Retinal pigment epithelial cell (primary cell): ENCODE data around the gene CCDC190.
"Not testable (repeated sequence)": the region's sequence is repeated elsewhere in the genome, so short reads cannot be mapped to it uniquely, and the experiment has no call there.

ENCODE experiments used
- DNase-seq: peaks from one replicate; pipeline ENCODE4 v3.0.0-alpha.2; 2010; ENCODE audit warnings: low read depth
- H3K4me3 ChIP-seq: 2 replicates; pipeline ENCODE4 v1.5.1; 2011; ENCODE audit warnings: mild to moderate bottlenecking, low read length, control low read depth, moderate library complexity
- TF ChIP-seq, protein P1 (sequence below): conservative IDR thresholded peaks from 2 replicates; pipeline ENCODE4 v1.5.1; 2011; ENCODE audit warnings: low read depth, low read length, control low read depth, inconsistent platforms

CCDC190 gene

DNA sequence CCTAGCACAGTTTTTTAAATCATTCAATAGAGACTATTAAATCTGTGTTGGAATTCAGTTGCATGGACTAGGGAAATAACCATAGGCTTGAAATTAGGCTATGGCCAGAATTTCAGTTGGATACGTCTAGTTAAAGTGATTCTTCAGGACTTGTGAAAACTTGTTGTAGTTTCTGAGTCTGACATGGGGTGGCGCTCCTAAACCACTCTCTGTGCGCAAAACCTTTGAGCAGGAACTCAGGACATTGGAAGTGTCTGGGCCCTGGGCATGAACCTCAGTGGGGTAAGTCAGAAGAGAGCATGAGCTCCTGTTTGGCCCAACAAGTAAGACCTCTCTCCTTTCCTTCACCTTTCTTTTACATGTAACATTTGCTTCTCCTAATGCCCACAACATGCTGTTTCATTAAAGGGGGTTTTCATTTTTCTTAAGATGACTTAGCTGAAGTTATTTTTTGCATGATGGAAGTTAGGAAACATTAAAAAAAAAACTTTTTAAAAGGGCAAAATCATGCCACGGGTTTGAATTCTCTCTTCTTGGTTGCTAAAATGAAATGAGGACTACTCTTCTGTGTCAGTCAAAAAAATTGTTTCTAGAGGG lies 17.1 kb upstream of the CCDC190 start:
- TF ChIP-seq, protein P1, sequence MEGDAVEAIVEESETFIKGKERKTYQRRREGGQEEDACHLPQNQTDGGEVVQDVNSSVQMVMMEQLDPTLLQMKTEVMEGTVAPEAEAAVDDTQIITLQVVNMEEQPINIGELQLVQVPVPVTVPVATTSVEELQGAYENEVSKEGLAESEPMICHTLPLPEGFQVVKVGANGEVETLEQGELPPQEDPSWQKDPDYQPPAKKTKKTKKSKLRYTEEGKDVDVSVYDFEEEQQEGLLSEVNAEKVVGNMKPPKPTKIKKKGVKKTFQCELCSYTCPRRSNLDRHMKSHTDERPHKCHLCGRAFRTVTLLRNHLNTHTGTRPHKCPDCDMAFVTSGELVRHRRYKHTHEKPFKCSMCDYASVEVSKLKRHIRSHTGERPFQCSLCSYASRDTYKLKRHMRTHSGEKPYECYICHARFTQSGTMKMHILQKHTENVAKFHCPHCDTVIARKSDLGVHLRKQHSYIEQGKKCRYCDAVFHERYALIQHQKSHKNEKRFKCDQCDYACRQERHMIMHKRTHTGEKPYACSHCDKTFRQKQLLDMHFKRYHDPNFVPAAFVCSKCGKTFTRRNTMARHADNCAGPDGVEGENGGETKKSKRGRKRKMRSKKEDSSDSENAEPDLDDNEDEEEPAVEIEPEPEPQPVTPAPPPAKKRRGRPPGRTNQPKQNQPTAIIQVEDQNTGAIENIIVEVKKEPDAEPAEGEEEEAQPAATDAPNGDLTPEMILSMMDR = peak; percentile 77
- no peak overlapping the region for H3K4me3 ChIP-seq
- DNase-seq = no peak

DNA sequence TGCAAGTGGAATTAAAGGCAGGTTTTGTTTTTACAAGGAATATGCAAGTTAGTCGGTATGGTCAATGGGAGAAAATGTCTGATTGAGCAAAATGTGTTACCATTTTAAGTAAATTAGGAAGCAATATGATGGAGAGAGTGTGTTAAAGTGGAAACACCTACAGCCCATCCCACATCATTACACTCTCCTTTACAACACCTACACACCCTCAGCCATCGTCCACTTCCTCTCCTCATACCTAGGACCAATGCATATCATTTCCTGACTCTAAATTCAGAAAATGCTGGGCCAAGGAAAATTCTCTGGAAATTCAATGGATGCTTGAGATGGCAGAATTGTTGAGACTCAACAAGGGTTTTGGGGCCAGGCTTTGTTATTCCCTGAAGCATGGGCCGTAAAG lies 16.4 kb upstream of the CCDC190 start:
- no peak for DNase-seq
- H3K4me3 ChIP-seq = no peak overlapping the region
- TF ChIP-seq, protein P1 = no peak

DNA sequence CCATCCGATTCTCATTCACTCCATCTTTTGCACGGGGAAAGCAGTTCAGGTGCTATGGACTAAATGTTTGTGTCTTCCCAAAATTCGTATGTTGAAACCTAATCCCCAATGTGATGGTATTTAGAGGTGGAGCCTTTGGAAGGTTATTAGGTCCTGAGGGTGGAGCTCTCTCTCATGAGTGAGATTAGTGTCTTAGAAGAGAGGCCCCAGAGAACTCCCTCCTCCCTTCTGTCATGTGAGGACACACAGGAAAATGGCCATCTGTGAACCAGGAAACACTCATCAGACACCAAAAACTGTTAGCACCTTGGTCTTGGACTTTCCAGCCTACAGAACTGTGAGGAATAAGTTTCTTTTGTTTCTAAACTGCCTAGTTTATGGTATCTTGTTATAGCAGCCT lies 15.8 kb upstream of the CCDC190 start:
- no peak for DNase-seq

DNA sequence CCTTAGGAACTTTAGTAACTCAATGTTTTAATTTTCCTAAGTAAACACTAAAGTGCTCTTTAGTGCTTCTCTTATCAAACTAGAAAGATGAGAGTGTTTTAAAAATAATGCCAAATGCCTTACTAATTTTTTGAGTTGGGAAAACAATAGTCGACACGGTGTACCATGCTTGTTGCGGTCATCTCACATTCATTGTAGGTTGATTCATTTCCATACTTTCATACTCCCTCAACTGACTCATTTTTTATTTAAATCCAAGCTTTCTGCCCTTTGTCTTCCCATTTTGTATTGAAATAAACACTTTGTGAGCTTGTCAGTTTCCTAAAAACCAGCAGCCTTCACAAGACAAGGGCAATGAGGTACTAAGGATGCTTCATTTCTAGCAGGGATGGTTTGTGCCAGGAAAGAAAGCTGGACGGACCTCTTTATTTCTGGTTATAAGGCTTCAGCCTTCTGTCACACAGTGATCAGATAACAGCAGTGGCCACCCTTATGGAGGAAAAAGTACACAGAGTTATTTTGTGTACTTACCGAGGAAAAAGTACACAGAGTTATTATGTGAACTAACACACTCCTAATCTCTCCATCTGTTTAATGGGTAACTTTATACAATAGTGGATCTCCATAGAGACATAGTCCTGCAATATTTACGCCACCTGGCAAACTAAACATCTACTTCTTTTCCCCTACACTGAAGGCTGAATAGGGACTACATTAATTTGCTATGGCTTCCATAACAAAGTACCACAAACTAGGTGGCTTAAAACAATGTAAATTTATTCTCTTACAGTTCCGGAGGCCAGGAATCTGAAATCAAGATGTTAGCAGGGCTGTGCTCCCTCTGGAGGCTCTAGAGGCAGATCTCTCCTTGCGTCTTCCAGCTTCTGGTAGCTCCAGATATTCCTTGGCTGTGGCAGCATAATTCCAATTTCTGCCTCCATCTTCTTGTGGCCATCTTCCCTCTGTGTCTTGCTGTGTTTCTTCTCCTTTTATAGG lies 13.0 kb upstream of the CCDC190 start:
- DNase-seq = no peak
- no peak overlapping the region for H3K4me3 ChIP-seq
- TF ChIP-seq, protein P1 = peak; percentile 35

More for the DNA sequence above, 15.8 kb upstream of the CCDC190 start:
- TF ChIP-seq, protein P1 = no peak
- H3K4me3 ChIP-seq = no peak overlapping the region

DNA sequence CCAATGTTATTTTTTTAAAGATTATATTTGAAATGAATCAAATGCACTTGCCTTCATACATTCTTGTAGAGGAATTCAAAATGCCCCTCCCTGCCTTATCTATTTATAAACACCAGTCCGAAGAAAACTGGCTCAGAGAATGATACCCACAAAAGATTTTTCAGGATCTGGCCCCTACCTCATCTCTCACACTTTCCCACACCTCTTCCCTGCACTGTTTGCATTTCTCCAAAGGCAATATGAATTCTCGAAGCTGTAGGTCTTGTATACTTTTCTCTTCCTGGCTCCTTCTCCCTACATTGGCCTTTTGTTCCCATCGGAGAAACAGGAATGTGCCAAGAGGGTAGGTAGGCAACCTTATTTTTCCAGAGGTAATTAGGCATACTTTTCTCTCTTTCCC lies 12.0 kb upstream of the CCDC190 start:
- no peak for DNase-seq
- TF ChIP-seq, protein P1 = no peak
- H3K4me3 ChIP-seq = no peak overlapping the region

DNA sequence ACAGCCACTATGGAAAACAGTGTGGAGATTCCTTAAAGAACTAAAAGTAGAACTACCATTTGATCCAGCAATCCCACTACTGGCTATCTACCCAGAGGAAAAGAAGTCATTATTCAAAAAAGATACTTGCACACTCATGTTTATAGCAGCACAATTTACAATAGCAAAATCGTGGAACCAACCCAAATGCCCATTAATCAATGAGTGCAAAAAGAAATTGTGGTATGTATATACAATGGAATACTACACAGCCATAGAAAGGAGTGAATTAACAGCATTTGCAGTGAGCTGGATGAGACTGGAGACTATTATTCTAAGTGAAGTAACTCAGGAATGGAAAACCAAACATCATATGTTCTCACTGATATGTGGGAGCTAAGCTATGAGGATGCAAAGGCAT lies 10.4 kb upstream of the CCDC190 start:
- not testable (repeated sequence) for H3K4me3 ChIP-seq, DNase-seq

DNA sequence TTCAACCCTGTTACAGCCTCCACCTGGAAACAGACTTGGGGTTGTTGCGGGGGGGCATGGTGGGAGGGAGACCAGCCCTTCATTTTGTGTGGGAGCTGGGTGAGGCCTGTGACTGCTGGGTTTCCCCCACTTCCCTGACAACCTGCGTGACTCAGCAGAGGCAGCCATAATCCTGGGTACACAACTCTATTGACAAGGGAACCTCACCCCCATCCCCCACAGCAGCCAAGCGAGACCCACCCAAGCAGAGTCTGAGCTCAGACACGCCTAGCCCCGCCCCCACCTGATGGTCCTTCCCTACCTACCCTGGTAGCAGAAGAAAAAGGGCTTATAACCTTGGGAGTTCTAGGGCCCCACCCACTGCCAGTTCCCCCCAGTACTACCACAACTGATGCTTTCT lies 8.0 kb upstream of the CCDC190 start:
- TF ChIP-seq, protein P1 = no peak
- H3K4me3 ChIP-seq = no peak overlapping the region
- no peak for DNase-seq
